ENCODE results near the gene CYP4F22.
"Not testable (repeated sequence)": the region's sequence is repeated elsewhere in the genome, so short reads cannot be mapped to it uniquely, and the experiment has no call there.

The CYP4F22 gene

GRCh38 chr19:15508035-15508710 is at the start of gene CYP4F22:
Gene CYP4F22 (plus strand): TSS chr19:15508525. CDS start chr19:15525337, 16,812 bp downstream.
- DNase-seq (ENCODE audit: low spot score): peak; percentile 3

DNA sequence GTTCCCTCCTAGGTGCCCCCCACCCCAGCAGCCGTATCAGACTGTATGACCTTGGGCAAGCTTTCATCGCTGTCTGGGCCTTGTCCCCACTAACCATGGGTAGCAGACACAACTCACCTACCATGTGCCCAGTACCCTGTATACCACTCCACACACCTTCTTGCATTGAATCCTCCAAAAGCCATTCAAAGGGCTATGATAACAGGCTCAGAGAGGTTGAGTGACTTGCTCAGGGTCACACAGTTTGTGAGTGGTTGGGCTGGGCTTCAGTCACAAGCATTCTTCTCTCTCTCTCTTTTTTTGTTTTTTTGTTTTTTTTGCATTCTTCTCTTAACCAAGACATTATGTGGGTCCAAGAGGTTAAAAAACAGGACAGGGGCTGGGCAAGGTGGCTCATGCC is 46.6 kb upstream of the CYP4F22 start:
- no peak for DNase-seq (ENCODE audit: low spot score)

DNA sequence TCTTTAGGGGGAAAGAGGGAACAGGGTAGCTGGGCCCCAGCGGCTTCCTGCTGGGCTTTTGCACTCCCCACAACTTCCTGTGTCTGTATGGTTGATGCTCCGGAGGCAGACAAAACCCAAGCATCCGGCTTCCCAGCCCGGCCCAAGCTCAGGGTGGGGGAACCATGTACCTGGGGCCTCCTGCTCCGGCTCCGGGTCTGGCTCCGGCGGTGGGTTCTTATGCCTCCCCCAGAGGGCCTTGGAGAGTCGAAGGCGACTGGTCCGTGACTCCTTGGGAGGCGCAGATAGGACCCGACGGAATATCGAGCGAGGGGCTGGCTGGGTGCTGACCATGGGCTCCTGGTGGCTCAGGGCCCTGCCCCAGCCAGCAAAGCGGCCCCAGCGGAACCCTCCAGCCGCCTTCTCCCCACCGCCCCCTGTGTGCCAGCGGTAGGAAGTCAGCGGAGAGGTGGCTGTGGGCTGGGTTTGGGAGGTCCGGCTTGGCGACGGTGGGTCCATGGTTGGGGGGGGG is 44.4 kb upstream of the CYP4F22 start:
- peak; percentile 84 for DNase-seq (ENCODE audit: low spot score)

- peak; percentile 72 for DNase-seq (ENCODE audit: low spot score)
Observed at GRCh38 chr19:15464394-15465385, 43.6 kb upstream of the CYP4F22 start, which contains the start of gene RASAL3. Gene RASAL3 (minus strand): TSS chr19:15464544. CDS start chr19:15464358, 186 bp downstream.

- peak; percentile 88 for DNase-seq (ENCODE audit: low spot score)
Observed at GRCh38 chr19:15466851-15467733, 41.2 kb upstream of the CYP4F22 start.

DNA sequence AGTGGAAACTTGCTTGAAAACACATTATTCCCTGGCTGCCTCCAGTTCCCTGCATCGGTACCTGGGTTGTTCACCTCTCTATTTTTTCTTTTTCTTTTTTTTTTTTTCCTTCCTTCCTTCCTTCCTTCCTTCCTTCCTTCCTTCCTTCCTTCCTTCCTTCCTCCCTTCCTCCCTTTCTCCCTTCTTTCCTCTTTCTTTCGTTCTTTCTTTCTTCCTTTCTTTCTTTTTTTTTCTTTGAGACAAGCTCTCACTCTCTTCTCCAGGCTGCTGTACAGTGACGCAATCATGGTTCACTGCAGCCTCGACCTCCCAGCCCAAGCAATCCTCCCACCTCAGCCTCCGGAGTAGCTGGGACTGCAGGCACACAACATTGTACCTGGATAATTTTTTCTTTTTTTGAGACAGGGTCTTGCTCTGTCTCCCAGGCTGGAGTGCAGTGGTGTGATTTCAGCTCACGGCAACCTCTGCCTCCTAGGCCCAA is 40.6 kb upstream of the CYP4F22 start:
- DNase-seq (ENCODE audit: low spot score): no peak

- DNase-seq (ENCODE audit: low spot score): no peak
Observed at GRCh38 chr19:15468675-15469512, 39.4 kb upstream of the CYP4F22 start.

DNA sequence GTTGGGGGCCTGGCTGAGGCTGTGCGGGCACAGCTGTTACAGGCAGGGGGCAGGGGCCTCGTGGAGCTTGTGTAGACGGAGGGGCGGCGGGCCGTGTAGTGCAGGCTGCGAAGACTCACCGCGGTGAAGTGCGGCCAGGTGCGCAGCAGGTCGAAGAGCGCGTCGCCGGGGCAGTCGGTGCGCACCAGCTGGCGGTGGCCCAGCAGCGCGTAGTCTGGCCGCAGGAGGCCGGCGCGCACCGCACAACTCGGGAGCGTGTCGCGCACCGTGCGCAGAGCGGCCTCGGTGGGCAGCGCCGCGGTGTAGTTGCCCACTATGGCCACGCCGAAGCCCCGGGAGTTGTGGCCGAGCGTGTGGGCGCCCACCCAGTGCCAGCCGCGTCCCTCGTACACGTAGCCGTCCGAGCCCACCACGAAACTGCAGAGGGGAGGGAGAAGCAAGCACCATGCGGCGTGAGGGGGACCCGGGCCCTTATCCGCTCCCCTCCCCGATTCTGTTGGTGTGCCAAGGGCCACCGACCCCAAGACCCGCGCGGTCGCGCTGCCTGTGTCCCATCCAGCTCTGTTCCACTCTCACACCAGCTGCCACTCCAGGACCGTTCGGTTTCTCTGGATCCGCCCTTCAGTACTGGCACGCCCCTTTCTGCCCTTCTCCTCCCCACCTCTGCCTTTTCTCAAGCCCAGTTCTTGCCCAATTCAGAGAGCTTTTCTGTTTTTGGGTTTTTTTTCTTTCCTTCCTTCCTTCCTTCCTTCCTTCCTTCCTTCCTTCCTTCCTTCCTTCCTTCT is 38.6 kb upstream of the CYP4F22 start:
- DNase-seq (ENCODE audit: low spot score): no peak

DNA sequence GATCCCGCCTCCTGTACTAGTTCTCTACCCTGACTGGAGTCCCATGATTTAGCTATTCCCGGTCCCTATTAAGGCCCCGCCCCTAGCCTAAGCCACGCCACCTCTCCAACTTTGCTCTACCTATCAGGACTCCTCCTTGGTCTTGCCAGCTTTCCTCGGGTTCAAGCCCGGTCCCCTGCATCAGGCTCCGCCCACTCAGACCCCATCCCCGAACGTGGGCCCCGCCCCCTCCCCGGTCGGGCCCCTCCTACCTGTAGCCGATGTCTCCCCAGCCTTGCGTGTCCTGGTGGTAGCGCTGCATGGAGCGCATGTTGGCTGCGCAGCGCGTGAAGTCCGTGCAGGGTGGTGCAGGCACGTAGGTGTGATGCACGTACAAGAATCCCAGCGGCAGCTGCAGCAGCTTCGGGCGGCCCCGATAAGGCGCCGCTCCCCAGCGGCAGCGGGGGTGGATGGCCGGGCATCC is 36.7 kb upstream of the CYP4F22 start:
- DNase-seq (ENCODE audit: low spot score): no peak

- peak; percentile 27 for DNase-seq (ENCODE audit: low spot score)
Observed at GRCh38 chr19:15473821-15474220, 34.5 kb upstream of the CYP4F22 start.

- DNase-seq (ENCODE audit: low spot score): no peak
Observed at GRCh38 chr19:15475169-15475568, 33.2 kb upstream of the CYP4F22 start.

DNA sequence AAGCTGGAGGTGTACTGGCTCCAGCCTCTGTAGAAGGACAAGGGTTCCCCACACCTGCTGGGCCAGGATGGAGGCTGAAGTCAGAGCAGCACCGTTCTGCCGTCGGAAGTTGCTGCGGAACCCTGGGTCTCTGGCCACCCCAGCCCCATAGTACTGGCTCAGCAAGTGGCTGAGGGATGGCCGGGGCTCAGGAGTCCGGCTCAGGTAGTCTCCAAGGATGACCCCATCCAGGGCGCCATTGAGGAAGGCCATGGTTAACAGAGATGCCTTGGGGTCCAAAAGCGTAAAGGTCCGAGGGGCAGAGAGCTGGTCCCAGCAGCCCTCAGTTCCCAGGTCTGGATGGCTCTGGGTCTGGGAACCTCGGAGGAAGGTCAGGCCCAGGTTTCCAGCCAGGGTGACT is 32.7 kb upstream of the CYP4F22 start:
- no peak for DNase-seq (ENCODE audit: low spot score)

DNA sequence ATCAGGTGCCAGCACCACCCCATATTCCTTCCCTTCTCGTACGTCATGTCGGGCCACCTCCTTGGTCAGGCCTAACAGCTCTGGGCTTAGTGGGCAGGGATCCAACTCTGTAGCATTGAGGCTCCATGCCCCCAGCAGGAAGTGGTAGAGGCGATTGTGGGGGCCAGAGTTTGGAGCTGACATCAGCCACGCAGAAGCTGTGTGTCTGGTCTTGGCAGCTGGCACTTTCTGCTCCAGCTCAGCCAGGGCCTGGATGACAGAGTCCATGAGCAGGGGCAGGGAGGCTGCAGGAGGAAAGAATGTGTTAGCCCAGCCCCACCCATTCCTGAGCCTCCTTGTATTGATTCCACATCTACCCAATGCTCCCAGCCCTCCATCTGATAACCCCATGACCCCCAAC is 32.0 kb upstream of the CYP4F22 start:
- no peak for DNase-seq (ENCODE audit: low spot score)

- DNase-seq (ENCODE audit: low spot score): no peak
Observed at GRCh38 chr19:15479391-15480345, 28.7 kb upstream of the CYP4F22 start, which contains the start of gene PGLYRP2. Gene PGLYRP2 (minus strand): TSS chr19:15479501. CDS start chr19:15479371, 130 bp downstream.

DNA sequence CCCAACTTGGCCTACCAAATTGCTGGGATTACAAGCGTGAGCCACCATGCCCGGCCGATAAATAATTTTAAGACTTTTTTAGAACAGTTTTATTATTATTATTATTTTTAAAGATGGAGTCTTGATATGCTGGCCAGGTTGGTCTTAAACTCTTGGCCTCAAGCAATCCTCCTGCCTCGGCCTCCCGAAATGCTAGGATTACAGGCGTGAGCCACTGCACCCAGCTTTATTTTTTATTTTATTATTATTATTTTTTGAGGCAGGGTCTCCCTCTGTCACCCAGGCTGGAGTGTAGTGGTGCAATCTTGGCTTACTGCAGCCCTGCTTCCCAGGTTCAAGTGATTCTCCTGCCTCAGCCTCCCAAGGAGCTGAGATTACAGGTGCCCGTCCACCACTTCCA is 27.3 kb upstream of the CYP4F22 start:
- not testable (repeated sequence) for DNase-seq (ENCODE audit: low spot score)

DNA sequence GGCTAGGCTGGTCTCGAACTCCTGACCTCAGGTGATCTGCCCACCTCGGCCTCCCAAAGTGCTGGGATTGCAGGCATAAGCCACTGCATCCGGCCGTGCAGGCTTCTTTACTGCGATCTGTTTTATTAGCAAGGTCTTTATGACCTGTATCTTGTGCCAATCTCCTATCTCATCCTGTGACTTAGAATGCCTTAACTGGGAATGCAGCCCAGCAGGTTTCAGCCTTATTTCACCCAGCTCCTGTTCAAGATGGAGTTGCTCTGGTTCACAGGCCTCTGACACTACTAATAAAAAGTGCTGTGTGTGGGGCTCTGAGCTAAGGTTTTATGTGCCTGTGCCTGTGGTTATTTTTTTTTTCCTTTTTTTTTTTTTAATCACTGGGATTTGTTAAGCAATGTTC is 22.6 kb upstream of the CYP4F22 start:
- not testable (repeated sequence) for DNase-seq (ENCODE audit: low spot score)

GRCh38 chr19:15487038-15487437 is 21.3 kb upstream of the CYP4F22 start:
- no peak for DNase-seq (ENCODE audit: low spot score)

GRCh38 chr19:15488489-15489226 is 19.7 kb upstream of the CYP4F22 start:
- no peak for DNase-seq (ENCODE audit: low spot score)
